HT1080 (cell line): ENCODE measurements around the gene RBBP4. TPM values are rescaled to one million over a fixed set of nuclear protein-coding genes. Genes with fewer than 3 reads are reported as not detected.
"Not testable (repeated sequence)": the region's sequence is repeated elsewhere in the genome, so short reads cannot be mapped to it uniquely, and the experiment has no call there.

Experiments used
- DNase-seq: peaks from one replicate; pipeline ENCODE4 v3.0.0-alpha.2; 2015; ENCODE audit warnings: low read depth
- total RNA-seq: library from RNA; depleted of rRNA; stranded (reverse); fragments of >200 nt; shearing (Covaris generic); gene quantifications from 2 replicates; pipeline ENCODE4 v1.2.3, GENCODE V29; 2014

The RBBP4 gene
- total RNA-seq, 1 experiment from 2014 or later = 175 TPM

DNA sequence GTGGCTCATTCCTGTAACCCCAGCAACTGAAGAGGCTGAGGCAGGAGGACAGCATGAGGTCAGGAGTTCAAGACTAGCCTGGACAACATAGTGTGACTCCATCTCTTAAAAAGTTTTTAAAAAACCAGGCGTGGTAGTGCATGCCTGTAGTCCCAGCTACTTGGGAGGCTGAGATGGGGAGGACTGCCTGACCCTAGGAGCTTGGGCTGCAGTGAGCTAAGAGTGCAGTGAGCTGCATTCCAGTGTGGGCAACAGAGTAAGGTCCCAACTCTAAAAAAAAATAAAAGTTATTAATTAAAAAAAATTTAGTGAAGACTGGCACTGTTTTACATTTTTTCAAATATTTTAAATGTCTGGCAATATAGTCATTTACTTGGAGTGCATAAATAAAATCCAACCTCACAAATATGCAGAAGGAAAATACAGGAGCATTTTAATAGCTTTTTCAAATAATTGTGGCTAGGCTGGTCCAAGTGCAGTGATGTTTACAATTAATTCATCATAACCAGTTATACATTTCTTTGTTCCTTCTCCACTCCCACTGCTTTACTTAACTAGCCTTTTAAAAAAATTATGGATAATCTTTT is 11.4 kb upstream of the RBBP4 start:
- no peak for DNase-seq

DNA sequence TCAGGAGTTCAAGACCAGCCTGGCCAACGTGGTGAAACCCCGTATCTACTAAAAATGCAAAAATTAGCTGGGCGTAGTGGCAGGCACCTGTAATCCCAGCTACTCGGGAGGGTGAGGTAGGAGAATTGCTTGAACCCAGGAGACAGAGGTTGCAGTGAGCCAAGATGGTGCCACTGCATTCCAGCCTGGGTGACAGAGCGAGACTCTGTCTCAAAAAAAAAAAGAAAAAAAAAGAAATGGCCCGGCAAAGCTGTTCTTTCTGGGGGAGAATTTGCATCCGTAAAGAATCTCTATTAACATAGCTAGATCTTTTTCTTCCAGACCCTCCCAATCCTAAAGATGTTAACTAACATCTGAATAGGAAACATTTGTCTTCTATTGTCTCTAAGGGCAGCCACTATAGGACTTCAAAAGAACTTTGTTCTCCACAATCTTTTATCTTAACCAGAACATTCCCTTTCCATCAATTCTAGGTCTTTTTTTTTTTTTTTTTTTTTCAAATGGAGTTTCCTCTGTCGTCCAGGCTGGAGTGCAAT is 8.6 kb upstream of the RBBP4 start:
- DNase-seq = not testable (repeated sequence)

DNA sequence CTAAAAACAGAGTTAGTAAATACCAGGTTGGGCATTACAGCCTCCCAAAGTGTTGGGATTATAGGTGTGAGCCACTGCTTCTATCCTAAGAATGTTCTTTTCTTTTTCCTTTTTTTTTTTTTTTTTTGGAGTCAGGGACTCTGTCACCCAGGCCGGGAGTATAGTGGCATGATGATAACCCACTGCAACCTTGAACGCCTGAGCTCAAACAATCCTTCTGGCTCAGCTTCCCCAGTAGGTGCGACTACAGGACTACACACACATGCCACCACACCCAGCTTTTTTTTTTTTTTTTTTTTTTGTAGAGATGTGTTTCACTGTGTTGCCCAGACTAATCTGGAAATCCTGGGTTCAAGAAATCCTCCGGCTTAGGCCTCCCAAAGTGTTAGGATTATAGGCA is 6.6 kb upstream of the RBBP4 start:
- DNase-seq = no peak

DNA sequence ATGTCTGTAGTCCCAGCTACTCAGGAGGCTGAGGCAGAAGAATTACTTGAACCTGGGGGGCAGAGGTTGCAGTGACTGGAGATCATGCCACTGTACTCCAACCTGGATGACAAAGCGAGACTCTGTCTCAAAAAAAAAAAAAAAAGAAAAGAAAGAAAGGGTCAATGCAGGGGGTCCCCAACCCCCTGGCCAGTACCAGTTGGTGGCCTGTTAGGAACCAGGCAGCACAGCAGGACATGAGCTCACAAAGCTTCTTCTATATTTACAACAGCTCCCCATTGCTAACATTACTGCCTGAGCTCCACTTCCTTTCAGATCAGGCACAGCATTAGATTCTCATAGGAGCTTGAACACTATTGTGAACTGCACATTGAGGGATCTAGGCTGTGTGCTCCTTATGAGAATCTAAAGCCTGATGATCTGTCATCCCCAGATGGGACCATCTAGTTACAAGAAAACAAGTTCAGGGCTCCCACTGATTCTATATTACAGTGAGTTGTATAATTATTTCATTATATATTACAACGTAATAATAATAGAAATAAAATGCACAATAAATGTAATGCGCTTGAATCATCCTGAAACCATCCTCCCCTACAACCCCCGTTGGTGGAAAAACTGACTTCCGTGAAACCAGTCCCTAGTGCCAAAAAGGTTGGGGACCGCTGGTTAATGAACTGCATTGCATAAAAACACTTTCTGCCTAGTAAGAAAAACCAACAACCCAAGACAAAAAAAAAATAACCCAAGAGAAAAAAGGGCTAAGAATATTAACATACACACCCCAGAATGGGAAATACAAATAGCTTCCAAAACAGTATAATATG is 3.5 kb upstream of the RBBP4 start:
- no peak for DNase-seq

DNA sequence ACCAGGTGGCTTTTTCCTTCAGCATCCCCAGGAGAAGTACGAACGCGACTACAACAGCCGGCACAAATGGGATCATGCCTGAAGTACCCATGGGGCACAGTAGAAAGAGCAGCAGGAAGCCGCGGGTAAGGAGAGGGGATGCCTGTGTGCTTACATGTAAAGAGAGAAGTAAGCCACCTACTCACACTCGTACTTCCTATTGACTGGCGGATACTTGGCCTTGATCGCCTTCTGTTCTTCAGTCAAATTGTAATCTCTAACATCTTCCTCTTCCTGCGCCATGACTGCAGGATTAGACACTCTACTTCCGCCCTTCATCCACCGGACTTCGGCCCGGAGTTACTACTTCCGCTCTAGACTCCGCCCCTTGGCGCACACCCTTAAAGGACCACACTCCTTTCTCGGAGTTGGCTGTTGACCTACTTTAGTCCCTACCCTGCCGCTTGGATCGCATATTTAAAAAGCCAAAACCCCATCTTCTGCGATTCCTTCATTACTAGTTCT is 708 bp upstream of the RBBP4 start, which contains the start of gene ZBTB8OS:
Gene ZBTB8OS (minus strand): TSS at position 303 of the 504 bp plus-strand sequence. CDS start 21 bp downstream, at position 282.
- DNase-seq = peak; percentile 90

DNA sequence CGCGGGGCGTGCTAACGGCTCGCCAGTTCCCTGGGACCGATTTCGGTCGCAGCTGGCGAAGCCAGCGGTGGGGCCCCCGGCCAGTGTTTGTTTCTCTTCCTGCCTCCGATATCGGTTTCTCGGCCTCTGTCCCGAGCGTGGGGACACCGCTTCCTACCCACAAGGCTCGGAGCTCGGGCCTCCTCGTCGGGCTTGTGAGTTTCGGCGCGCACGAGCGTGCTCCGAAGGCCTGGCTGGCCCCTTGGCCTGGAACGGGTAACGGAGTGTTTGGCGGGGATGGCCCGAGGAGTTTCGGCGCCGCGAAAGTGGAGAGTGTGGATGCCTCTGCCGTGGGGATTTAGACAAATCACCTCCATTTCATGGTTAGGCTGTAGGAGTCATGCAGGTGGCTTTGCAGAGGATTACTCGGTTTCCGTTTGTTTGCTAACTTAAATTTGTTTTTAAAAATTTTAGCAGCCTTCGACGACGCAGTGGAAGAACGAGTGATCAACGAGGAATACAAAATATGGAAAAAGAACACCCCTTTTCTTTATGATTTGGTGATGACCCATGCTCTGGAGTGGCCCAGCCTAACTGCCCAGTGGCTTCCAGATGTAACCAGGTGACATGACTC is 559 bp downstream of the RBBP4 start:
- DNase-seq = no peak

DNA sequence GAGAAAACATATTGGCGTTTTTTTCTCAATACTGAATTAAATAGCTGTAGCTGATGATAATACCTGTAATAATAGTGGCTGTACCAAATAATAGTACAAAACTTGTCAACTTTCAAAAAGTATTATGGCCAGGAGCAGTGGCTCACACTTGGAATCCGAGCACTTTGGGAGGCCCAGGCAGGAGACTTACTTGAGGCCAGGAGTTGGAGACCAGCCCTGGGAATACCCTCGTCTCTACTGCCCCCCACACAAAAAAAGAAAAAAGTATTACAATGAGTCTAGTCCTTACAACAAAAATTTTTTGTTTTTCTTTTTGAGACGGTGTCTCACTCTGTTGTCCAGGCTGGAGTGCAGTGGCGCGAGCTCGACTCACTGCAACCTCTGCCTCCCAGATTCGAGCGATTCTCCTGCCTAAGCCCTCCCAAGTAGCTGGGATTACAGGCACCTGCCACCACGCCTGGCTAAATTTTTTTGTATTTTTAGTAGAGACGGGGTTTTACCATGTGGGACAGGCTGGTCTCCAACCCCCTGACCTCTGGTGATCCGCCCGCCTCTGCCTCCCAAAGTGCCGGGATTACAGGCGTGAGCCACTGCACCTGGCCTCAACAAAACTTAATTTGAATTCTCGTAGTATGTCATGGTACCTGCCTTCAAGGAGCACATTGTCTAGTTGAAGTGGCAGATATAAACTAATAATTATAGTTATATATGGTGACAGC is 1.4 kb downstream of the RBBP4 start:
- no peak for DNase-seq

DNA sequence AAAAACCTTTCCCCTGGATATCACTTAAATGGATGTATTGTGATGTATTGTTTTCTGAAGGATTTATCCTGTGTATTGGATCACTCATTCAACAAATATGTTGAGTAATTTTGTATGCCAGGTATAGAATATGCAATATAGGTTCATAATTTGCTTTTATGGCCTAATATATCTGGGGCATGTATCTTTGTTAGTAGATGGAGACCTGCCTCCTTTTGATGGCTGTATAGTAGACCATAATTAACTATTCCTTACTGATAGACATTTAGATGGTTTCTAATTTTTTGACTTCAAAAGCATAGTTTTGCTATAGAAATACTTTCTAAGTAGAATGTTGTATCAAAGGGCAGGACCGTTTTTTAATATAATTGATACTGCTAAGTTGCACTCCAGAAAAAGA is 8.6 kb downstream of the RBBP4 start:
- DNase-seq = no peak

DNA sequence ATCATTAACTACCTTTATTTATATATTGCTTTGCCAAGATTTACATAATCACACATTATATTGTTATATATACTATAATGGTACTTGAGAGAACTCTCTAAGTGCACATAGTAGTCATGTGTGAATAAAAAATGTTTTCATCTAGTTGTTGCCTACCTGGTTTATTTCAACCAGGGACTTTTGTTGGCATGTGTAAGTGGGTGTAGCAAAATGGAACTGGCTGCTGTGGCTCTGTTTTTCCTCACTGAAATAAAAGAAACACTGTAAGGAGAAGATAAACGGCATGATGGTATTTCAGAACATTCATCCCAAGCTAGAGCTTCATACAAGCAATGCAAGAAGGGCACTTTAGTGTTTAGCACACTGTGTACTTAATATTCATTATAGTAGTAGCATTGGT is 14.9 kb downstream of the RBBP4 start:
- DNase-seq = no peak

DNA sequence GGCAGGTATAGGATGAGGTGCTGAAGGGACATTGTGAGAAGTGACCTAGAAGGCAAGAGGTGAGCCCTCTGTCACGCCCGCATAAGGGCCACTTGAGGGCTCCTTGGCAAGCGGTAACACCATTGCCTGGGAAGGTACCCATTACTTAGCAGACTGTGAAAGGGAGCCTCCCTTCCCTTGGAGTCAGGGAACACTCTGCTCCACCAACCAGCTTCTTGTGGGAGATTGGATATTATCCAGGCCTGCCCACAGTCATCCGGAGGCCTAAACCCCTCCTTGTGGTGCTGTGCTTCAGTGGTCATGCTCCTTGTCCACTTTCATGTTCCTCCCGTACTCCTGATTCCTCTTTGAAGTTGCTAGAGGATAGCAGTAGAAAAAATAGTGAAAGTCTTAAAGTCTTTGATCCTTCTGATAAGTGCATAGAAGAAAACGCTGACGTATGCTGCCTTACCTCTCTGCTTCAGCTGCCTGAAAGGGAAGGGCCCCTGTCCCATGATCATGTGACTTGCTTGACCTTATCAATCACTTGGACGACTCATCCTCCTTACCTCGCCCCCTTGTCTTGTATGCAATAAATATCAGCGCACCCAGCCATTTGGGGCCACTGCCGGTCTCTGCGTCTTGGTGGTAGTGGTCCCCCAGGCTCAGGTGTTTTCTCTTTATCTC is 16.0 kb downstream of the RBBP4 start:
- DNase-seq = no peak

DNA sequence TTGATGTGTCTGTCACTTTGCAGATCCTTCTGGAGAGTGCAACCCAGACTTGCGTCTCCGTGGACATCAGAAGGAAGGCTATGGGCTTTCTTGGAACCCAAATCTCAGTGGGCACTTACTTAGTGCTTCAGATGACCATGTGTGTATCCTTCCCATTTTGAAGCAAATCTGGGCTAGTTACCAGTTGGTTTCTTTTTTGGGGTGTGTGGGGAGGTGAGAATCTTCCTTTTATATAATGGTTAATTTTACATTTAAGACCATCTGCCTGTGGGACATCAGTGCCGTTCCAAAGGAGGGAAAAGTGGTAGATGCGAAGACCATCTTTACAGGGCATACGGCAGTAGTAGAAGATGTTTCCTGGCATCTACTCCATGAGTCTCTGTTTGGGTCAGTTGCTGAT is 17.7 kb downstream of the RBBP4 start:
- DNase-seq = not testable (repeated sequence)

DNA sequence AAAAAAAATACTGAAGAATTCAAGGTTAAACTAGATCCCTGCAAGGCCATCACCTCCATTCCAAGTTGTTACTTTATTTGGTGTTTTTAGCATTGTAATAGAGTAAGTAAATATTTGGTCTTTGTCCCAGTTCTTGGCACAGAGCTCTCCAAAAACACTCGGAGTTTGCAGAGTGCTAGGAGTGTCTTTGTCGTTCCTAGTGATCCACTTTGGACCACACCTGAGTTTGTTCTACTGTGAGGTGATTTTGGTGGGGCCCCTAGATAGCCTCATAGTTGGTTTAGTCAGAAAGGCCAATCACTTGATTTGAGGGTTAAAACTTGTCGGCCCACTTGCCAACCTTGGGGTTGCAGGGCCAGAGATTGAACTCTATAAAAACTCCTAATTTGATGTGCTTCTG is 25.9 kb downstream of the RBBP4 start:
- no peak for DNase-seq

DNA sequence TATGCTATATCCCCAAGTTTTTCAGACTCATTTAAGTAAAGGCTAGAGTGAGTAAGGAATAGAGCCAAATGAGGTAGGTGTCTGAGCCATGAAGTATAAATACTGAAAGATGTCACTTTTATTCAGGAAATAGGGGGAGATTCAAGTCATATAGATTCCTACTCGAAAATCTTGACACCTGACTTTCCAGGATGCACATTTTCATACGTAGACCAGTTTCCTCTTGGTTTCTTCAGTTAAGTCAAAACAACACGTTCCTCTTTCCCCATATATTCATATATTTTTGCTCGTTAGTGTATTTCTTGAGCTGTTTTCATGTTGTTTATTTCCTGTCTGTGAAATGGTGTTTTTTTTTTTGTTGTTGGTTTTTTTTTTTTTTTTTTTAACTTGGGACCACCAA is 29.0 kb downstream of the RBBP4 start:
- not testable (repeated sequence) for DNase-seq

DNA sequence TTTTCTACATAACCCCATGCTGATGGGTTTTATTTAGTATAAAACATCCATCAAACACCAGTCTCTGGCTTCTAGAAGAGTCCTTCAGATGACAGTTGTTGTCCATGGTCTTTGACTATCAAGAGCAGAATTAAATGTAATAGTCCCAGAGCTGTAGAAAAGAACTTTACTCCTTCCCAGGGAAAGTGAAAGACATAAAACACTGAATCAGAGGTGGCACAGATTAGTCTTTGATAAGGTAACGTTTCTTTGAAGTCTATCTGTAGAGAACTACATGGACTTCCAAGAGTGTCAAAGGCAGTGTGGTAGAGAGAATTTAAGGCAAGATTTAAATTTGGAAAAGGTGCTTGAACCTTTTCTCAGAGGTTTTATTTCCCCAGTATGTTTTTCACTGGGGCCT is 29.6 kb downstream of the RBBP4 start:
- DNase-seq = no peak

DNA sequence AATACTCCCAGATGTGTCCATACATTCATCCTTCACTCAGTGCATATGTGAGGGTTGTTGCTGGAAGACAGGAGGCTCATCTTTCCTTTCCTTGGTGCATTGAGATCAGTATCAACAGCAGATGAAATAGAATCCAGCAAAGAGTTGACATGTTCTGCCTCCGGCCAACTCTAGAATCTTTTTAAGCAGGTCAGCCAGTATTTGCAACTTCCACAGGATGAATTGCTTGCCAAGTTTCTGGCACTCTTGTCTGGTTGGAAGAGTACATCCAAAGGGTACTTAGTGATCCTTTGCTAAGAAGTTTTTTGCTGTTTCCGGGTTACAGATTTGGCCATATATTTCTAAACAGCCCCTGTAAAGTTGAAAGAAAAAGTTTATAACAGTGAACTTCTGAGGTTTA is 30.5 kb downstream of the RBBP4 start:
- DNase-seq = no peak

DNA sequence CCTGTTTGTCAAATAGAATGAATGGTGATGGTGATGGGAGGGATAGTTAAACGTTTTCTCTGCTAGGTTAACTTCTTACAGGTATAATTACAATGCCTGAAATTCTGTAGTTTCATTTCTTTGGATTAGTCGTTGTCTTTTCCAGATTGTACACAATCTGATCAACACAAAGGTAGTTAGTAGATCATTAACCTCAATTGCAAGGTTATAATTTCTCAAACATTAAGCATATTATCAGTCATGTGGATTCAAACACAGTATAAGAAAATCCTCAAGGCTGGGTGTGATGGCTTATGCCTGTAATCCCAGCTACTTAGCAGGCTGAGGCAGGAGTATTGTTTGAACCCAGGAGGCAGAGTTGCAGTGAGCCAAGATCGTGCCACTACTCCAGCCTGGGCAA is 31.0 kb downstream of the RBBP4 start:
- DNase-seq = no peak

DNA sequence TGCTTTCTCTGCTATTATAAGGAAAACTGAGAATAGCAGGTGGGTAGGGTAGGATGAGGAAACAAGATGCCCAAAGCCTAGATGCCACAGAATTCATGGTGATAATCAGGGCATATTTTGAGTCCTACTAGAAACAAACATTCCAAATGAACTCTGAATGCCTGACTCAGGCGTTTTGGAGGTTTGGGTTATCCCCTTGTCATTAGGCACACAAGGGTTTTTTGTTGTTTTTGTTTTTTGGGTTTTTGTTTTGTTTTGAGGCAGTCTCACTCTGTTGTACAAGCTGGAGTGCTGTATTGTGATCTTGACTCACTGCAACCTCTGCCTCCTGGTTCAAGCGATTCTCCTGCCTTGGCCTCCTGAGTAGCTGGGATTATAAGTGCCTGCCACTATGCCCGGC is 32.4 kb downstream of the RBBP4 start:
- DNase-seq = no peak

DNA sequence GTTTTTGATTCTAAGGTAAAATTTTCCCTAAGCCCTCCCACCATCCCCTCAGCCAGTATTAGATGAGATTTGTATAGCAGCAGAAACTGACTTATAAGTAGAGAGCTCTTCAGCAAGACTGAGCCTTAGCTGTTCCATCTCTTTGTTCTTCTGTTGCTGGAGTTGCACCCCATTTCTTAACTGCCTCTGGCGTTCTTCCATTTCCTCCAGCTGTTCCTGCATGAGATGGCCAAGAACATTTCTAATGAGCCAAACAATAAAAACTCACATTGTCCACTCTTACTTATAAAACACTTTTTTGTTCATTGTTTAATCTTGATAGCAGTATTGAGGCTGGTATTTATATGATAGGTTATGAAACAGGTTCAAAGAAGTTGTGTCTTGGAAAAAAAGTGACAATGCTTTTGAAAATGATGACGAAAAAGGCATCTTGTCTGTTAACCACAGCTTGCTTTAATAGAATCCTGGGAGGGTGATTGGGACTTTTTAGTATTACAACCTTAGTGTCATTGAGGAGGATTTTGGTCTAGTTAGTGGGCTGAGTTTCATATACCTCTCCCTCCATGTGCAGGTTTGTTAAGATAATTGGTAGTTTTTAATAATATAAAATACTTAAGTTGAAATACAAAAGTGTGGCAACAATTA is 33.3 kb downstream of the RBBP4 start:
- no peak for DNase-seq

DNA sequence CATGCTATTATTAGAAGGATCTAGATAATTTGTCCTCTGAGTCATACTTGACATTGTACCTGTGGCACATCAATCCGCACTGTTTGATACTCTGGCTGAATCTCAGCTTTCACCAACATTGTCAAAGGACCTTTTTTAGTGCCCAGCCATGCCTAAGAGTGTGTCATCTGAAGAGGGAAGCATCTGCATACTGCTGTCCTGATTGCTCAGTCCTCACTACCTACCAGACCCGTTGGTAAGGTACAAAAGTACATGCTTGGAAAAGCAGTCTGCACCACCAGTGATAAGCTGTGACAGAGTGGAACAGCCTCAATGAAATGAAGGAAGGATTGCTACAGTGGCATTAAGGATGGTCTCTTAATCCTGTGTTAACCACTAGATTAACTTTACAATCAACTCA is 34.5 kb downstream of the RBBP4 start:
- DNase-seq = no peak

DNA sequence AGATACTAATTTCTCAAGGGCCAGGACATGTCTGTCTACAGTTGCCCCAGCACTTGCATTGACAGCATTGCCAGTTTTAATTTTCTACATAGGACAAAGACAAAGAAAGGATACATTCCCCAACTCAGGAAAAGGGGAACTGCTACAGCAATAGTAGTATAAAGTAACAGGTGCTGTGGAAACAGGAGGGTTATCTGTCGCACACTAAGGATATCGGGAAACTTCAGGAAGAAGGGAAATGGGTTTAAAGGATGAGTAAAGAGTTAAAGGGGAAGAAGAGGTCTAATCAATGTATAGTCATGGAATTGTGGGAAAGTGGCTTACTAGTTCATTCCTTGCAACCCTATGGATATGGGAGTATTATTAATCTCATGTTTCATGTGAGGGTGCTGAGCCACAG is 35.4 kb downstream of the RBBP4 start:
- no peak for DNase-seq
